Lung (tissue), 16 donors: ENCODE measurements around the gene GABBR1. TPM values are rescaled to one million over a fixed set of nuclear protein-coding genes. Genes with fewer than 3 reads are reported as not detected.
A peak's percentile ranks its signal among the peaks of the same experiment; 100 is the strongest.

Source experiments
- ATAC-seq: fragments of 200-7000 bp; cut with Tn5 transposase; one replicate; pipeline ENCODE4 v1.9.1; 2020; ENCODE audit warnings: moderate number of reproducible peaks; ENCODE audit not compliant: insufficient read depth, low FRiP score
- DNase-seq, 3 donors: peaks; one replicate each; pipeline ENCODE4 v3.0.0-alpha.2; 2013 to 2017
- H3K27ac ChIP-seq, 2 donors: one replicate each; pipeline ENCODE4 v1.5.1; 2013; ENCODE audit warnings: mild to moderate bottlenecking in 2 of 2, moderate library complexity in 2 of 2, control low read depth in 1 of 2, inconsistent platforms in 1 of 2, low read depth in 1 of 2, low read length in 1 of 2
- H3K27me3 ChIP-seq, 3 donors: one replicate each; pipeline ENCODE4 v1.5.1; 2013; ENCODE audit warnings: low read length in 2 of 3; ENCODE audit not compliant: control insufficient read depth in 3 of 3, insufficient read depth in 3 of 3
- H3K36me3 ChIP-seq, 4 donors: one replicate each; pipeline ENCODE4 v1.5.1; 2013; ENCODE audit warnings: low read length in 4 of 4, mild to moderate bottlenecking in 1 of 4, moderate library complexity in 1 of 4; ENCODE audit not compliant: control insufficient read depth in 4 of 4, insufficient read depth in 4 of 4
- H3K4me1 ChIP-seq, 5 donors: one replicate each; pipeline ENCODE4 v1.5.1; 2013; ENCODE audit warnings: low read length in 5 of 5, mild to moderate bottlenecking in 2 of 5, moderate library complexity in 1 of 5; ENCODE audit not compliant: control insufficient read depth in 5 of 5, insufficient read depth in 5 of 5
- H3K4me3 ChIP-seq: one replicate; pipeline ENCODE4 v1.5.1; 2013; ENCODE audit warnings: mild to moderate bottlenecking, control low read depth, moderate library complexity
- H3K9ac ChIP-seq, 2 donors: one replicate each; pipeline ENCODE4 v1.5.1; 2013; ENCODE audit warnings: low read length in 2 of 2, control low read depth in 1 of 2; ENCODE audit not compliant: insufficient read depth in 1 of 2
- H3K9me3 ChIP-seq, 4 donors: one replicate each; pipeline ENCODE4 v1.5.1; 2013; ENCODE audit warnings: low read length in 3 of 4, mild to moderate bottlenecking in 1 of 4, moderate library complexity in 1 of 4; ENCODE audit not compliant: control insufficient read depth in 4 of 4, insufficient read depth in 3 of 4
- CTCF ChIP-seq: IDR thresholded peaks from 2 replicates; pipeline ENCODE4 v1.5.1; 2012; ENCODE audit warnings: mild to moderate bottlenecking; ENCODE audit errors: control extremely low read depth, extremely low read depth
- WGBS, 2 donors: extraction: QIAGEN DNeasy Blood & Tissue Kit; methylation state at CpG; one replicate each; pipeline ENCODE4 v1.1.7; 2013; 5-methylcytosine and 5-hydroxymethylcytosine counted together
- long read RNA-seq, 5 donors: transcript quantifications; one replicate each; lab custom pipeline, GENCODE V29; 2026
- polyA plus RNA-seq, 2 donors: library from polyadenylated mRNA; stranded (reverse); fragments of 200-250 nt; gene quantifications; one replicate each; pipeline ENCODE4 v1.2.1, GENCODE V29; 2013
- total RNA-seq, 2 donors: library from RNA; depleted of rRNA in 1 of 2; stranded (reverse); fragments of >200 nt in 1 of 2; gene quantifications; one replicate each; pipeline ENCODE4 v1.2.1, GENCODE V29; 2014 to 2021
- donor health status: control.
- donor health status: control.
- donor health status: Bipolar disorder and iron deficiency.
- donor health status: healthy.
- donor health status: DM: yes; HTN: yes; CAD: no.

Gene GABBR1
- total RNA-seq (10 to 100 TPM; 28.4 to 35.7 TPM), polyA plus RNA-seq (10 to 100 TPM; 12.9 to 21.6 TPM)
- long read RNA-seq, donor 1, partial matches to known transcripts = 36 of 41 reads
- long read RNA-seq, donor 1, other reads (novel, unspliced or antisense) = 0 of 41 reads
- long read RNA-seq, donor 2, partial matches to known transcripts = 6 of 8 reads
- long read RNA-seq, donor 2, other reads (novel, unspliced or antisense) = 0 of 8 reads
- long read RNA-seq, donor 3, partial matches to known transcripts = 7 of 10 reads
- long read RNA-seq, donor 3, other reads (novel, unspliced or antisense) = 0 of 10 reads
- long read RNA-seq, donor 4, partial matches to known transcripts = 0 of 3 reads
- long read RNA-seq, donor 4, other reads (novel, unspliced or antisense) = 0 of 3 reads
- long read RNA-seq, donor 5, partial matches to known transcripts = 14 of 19 reads
- long read RNA-seq, donor 5, other reads (novel, unspliced or antisense) = 0 of 19 reads

DNA sequence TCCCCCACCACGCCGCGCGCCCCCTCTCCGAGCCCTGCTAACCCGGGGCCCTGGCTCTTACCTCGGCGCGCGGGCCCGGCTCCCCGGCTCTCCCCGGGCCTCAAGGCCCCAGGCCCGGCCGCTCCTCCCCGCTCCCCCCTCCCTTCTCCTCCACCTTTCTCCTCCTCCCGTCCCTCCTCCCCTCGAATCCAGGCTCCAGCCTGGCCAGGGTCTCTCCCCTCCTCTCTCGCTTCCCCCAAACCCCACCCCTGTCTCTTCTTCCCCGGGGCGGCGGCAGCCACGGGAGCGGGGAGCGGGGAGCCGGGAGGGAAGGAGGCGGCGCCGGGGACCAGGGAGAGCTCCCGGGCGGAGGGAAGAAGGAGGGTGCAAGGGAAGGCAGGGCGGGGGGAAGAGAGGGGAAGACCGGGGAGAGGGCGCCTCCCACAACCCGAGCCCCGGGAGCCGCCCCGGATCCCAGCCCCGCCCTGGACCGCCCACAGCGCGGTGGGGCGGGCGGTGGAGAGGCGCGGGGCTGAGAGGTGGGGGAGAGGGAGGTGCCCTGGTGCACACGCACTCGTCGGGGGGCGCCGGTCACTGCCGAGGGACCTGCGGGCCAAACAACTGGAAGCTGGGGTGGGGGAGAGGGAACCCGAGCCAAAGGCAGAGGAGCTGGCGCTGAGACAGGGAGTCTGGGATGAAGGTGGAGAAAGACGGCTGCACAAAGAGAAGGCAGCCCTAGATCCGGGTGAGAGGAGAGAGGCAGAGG lies at the start of gene GABBR1:
GABBR1 (minus strand) TSS at position 395 of the 745 bp plus-strand sequence. CDS start 798 bp downstream, outside the sequence.
- WGBS, 2 donors = 0 to 1% methylated on average over 42 to 57 of the region's 57 CpGs
- peaks cover 0 to 19% (median 15%) of the 10 kb centered on the region in 5 donors for H3K4me1 ChIP-seq
- H3K27ac ChIP-seq = peak within 1 kb of the TSS; percentile 37 to 61
- H3K36me3 ChIP-seq = no peaks in the 10 kb centered on the region
- no peaks in the 10 kb centered on the region for H3K27me3 ChIP-seq
- DNase-seq (peak; percentile 95 to 96 (median 96)), ATAC-seq (peak; percentile 95)
- H3K4me3 ChIP-seq = peak within 1 kb of the TSS; percentile 50
- no peaks in the 10 kb centered on the region for H3K9me3 ChIP-seq
- peak within 1 kb of the TSS in 1 of 2 donors; percentile 74 for H3K9ac ChIP-seq
- TF ChIP-seq CTCF = no peak

DNA sequence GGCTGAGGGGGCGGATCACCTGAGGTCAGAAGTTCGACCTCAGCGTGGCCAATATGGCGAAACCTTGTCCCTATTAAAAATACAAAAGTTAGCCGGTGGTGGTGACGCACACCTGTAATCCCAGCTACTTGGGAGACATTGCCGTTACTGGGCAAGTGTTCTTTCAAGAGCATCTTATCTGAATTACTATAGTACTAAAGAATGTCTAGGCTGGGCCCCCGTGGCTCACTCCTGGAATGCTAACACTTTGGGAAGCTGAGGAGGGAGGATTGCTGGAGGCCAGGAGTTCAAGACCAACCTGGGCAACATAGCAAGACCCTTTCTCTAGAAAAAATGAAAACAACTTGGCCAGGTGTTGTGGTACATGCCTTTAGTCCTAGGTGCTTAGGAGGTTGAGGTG lies 48.8 kb upstream of the GABBR1 start:
- H3K27ac ChIP-seq = no peak overlapping the region
- TF ChIP-seq CTCF = no peak
- ATAC-seq (no peak), DNase-seq (no peak)
- H3K27me3 ChIP-seq = no peaks in the 10 kb centered on the region
- no peaks in the 10 kb centered on the region for H3K9me3 ChIP-seq
- H3K4me3 ChIP-seq = no peak overlapping the region
- H3K4me1 ChIP-seq = peaks cover 0 to 2% (median 0%) of the 10 kb centered on the region in 5 donors
- H3K9ac ChIP-seq = no peak overlapping the region
- WGBS, 2 donors = 92% methylated on average over 8 of the region's 8 CpGs
- H3K36me3 ChIP-seq = no peaks in the 10 kb centered on the region

DNA sequence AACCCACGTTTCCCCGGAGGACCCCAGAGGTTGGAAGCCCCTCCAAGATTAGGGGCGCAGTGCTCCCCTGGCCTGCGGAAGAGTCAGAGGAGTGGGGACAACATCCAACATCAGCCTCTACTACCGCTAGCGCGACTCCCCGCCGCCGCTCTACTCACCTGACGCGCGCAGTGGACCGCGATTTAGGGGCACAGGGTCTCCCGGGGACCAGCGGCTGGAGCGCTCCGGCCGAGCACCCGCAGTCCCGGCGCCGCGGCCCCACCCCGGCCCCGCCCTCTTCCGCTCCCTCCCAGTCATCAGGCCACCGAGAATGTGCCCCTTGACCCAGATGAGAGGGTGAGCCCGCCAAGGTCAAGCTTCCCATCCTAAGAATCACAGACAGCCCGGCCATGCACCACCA lies 47.9 kb upstream of the GABBR1 start, which contains the start of gene ZFP57:
ZFP57 (minus strand) TSS at position 249 of the 400 bp plus-strand sequence. CDS start 4,149 bp downstream, outside the sequence.
- no peaks in the 10 kb centered on the region for H3K36me3 ChIP-seq
- H3K9ac ChIP-seq = no peak within 1 kb of the TSS
- H3K9me3 ChIP-seq = no peaks in the 10 kb centered on the region
- WGBS, 2 donors = 41 to 83% methylated on average over 30 to 31 of the region's 31 CpGs
- H3K4me3 ChIP-seq = peak within 1 kb of the TSS; percentile 14
- ATAC-seq (peak; percentile 41), DNase-seq (no peak)
- TF ChIP-seq CTCF = no peak
- no peak within 1 kb of the TSS for H3K27ac ChIP-seq
- no peaks in the 10 kb centered on the region for H3K27me3 ChIP-seq
- H3K4me1 ChIP-seq = peaks cover 0 to 5% (median 0%) of the 10 kb centered on the region in 5 donors
